Amniotic stem cell (primary cell): Measurements from ENCODE around the gene PTH2R.
"Not testable (repeated sequence)": the region's sequence is repeated elsewhere in the genome, so short reads cannot be mapped to it uniquely, and the experiment has no call there.

Source experiments
- DNase-seq: peaks from one replicate; lab custom pipeline; 2025; lab: John Stamatoyannopoulos, UW

The PTH2R gene

GRCh38 chr2:208485390-208485789 lies 78.8 kb downstream of the PTH2R start:
- DNase-seq, result no peak

DNA sequence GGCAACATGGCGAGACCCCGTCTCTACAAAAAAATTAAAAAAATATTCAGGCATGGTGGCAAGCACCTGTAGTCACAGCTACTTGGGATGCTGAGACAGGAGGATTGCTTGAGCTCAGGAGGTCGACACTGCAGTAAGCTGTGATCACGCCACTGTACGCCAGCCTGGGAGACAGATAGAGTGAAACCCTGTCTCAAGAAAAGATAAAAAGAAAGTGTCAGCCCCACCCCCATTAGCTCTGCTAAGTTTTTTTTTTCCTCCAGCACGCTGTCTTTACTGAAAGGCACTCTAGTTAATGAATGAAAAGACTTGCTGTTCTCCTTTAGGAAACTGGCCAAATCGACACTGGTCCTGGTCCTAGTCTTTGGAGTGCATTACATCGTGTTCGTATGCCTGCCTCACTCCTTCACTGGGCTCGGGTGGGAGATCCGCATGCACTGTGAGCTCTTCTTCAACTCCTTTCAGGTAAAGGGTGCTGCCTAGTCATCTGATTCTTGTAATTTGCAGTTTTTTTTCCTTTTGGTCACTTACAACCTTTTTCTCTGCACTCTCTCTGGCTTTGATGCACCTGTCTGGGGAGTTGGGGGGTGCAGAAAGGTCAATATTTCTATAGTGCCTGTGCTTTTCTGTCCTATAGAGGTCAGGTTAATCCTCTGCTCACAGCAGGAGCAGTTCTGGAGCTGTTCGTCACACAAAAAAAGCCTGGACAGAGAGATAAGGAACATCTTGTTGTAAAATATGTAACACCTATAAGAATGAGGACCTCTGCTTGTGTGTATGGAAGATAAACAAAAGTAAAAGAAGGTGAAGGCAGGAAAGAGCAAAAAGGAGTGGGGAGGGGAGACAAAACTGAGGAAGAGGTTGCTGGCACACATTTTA lies 82.3 kb downstream of the PTH2R start:
- no peak for DNase-seq

GRCh38 chr2:208489687-208490086 lies 83.1 kb downstream of the PTH2R start:
- DNase-seq, result no peak

- DNase-seq, result no peak
Measured at GRCh38 chr2:208490492-208490891, 83.9 kb downstream of the PTH2R start.

- no peak for DNase-seq
Measured at GRCh38 chr2:208491641-208492040, 85.0 kb downstream of the PTH2R start.

- DNase-seq, result no peak
Measured at GRCh38 chr2:208492069-208492468, 85.5 kb downstream of the PTH2R start.

GRCh38 chr2:208493186-208493585 lies 86.6 kb downstream of the PTH2R start:
- DNase-seq, result no peak

- DNase-seq, result no peak
Measured at GRCh38 chr2:208496129-208496528, 89.5 kb downstream of the PTH2R start.

DNA sequence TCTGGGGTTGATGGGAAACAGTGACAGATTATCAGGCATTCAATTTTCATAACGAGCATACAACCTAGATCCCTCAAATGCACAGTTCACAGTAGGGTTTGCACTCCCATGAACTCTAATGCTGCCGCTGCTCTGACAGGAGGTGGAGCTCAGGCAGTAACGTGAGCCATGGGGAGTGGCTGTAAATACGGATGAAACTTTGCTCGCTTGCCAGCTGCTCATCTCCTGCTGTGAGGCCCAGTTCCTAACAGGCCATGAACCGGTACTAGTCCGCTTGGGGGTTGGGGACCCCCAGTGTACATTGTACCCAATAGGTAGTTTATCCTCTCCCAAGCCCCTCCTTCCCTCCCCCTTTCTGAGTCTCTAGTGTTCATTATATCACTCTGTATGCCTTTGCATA lies 94.6 kb downstream of the PTH2R start:
- no peak for DNase-seq

GRCh38 chr2:208502288-208502687 lies 95.7 kb downstream of the PTH2R start:
- no peak for DNase-seq

- not testable (repeated sequence) for DNase-seq
Measured at GRCh38 chr2:208505365-208505764, 98.8 kb downstream of the PTH2R start.

DNA sequence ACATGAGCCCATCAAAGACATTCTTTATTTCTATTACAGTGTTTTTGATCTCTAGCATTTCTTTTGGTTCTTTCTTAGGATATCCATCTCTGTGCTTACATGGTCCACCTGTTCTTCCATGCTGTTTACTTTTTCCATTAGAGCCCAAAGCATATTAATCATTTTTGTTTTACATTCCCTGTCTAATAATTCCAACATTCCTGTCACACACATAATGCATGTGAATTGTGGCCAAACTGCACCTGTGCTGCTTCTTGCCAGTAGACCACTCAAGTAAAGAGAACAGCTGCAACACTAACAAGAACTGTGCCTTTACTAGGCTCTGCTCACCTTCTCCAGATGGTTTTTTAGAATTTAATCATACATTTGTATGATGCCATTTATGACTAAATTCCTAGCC lies 103.0 kb downstream of the PTH2R start:
- DNase-seq, result no peak

DNA sequence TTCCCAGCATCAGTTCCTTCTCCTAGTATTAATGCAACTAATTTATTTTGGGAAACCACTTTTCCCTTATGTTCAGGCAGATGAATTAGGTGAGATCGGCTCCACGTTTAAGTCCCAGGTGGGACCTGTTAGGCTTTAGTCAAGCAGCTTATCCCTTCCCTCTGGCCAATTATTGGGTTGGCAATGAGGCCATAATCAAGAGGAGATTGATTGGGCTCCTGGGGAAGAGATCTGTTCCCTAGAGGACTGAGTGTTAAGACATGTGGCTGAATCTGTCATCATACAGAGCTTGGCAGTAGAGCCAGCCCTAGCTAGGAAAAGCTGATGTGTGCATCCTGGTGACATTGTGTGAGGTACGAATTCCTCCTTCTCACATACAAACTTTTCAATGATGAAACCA lies 104.4 kb downstream of the PTH2R start:
- no peak for DNase-seq

DNA sequence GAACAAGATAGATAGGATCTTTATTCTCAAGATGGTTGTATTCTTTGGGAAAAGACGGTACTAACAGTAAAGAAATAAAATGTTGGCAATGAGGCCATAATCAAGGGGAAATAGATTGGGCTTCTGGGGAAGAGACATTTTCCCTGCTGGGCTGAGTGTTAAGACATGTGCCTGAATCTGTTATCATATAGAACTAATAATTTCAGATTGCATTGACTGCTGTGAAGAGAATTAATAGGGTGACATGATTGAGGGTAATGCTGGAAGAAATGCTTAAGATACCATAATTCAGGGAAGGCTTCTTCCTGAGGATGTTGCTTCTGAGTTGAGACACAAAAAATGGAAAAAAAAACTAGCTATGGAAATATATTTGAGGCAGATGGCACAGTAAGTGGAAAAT lies 105.0 kb downstream of the PTH2R start:
- no peak for DNase-seq

- no peak for DNase-seq
Measured at GRCh38 chr2:208515099-208515498, 108.5 kb downstream of the PTH2R start.

DNA sequence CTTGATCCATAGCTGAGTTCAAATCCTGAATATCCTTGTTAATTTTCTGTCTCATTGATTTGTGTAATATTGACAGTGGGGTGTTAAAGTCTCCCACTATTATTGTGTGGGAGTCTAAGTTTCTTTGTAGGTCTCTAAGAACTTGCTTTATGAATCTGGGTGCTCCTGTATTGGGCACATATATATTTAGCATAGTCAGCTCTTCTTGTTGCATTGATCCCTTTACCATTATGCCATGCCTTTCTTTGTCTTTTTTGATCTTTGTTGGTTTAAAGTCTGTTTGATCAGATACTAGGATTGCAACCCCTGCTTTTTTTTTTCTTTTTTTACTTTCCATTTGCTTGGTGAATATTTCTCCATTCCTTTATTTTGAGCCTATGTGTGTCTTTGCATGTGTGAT lies 116.5 kb downstream of the PTH2R start:
- DNase-seq, result not testable (repeated sequence)

GRCh38 chr2:208525165-208525564 lies 118.6 kb downstream of the PTH2R start:
- DNase-seq, result not testable (repeated sequence)

DNA sequence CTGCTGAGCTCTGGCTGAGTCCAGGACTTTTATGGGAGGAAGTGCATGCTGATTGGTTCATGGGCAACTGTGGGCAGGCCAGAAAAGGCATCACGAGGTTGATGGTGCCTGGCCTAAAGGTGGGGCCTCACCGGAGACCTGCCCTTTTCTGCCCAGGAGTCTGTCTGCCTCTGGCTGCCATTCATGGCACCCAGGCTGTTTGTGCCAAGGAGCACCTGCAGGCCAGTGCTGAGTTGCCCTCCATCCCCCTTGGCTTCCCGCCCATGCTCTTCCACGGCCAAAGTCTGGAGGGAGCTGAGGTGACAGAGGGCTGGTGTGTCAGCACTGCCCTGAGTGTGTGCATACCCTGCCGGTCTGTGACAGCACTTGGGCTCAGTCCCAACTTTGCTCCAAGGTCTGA lies 123.2 kb downstream of the PTH2R start:
- DNase-seq, result no peak

DNA sequence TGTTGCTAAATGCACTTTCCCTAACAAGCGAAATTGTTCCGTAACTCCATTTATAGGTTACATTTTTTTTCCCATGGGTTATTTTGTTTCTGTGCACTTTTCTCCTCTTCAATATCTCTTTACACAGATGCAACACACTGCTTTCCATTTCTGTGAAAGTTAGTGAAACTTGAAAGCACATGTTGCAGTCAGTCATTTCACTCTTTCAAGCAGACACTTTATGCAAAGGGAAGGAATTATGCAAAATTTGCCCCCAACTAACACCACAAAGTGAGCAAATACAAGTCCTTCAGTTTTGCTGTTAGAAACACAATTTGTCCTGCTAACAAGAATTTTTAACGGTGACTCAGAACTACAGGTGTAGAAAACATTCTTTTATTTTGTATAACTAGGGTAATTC lies 124.8 kb downstream of the PTH2R start:
- no peak for DNase-seq

DNA sequence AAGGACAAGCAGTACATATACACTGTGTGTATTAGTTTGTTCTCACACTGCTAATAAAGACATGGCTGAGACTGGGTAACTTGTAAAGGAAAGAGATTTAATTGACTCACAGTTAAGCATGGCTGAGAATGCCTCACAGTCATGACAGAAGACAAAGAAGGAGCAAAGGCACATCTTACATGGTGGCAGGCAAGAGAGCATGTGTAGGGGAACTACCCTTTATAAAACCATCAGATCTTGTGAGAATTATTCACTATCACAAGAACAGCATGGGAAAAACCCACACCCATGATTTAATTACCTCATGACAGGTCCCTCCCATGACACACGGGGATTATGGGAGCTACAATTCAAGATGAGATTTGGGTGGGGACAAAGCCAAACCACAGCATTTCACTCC lies 129.0 kb downstream of the PTH2R start:
- not testable (repeated sequence) for DNase-seq

GRCh38 chr2:208541461-208541988 lies 134.9 kb downstream of the PTH2R start:
- DNase-seq, result no peak

DNA sequence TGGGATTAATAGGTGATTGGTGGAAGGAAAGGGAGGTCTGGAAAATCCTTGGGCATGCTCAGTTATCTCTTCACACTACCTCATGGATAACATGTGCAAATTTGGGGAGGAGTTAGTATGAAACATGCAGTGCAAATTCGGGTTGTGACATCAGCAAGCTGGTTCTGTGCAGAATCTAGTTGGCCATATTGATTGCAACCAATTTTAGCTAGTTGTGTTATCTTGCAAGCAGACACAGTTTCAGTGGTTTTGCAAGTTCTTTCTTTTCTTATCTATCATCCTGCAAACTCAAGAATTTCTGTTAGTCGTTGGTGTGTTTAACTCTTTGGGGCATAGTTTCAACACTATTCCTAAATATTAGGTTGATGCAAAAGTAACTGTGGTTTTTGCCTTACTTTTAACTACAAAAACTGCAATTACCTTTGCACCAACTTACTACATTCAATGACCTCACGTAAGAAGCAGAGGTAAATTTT lies 135.4 kb downstream of the PTH2R start:
- DNase-seq, result no peak

DNA sequence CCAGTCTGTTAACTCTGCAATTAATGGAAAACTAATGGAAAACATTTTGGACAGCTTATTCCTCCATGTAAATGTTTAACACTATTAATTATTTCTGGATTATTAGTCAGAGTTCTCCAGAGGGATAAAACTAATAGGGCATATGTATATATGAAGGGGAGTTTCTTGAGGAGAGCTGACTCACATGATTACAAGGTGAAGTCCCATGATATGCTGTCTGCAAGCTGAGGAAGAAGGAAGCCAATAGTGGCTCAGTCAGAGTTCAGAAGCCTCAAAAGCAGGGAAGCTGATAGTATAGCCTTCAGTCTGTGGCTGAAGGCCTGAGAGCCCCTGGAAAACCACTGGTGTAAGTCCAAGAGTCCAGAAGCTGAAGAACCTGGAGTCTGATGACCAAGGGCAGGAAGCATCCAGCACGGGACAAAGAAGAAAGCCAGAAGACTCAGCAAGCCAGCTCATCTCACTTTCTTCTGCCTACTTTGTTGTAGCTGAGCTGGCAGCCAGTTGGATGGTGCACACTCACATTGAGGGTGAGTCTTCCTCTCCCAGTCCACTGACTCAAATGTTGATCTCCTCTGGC lies 136.0 kb downstream of the PTH2R start:
- DNase-seq, result no peak
